ENCODE results near the gene TAF4B.
"Not testable (repeated sequence)": the region's sequence is repeated elsewhere in the genome, so short reads cannot be mapped to it uniquely, and the experiment has no call there.

Gene TAF4B

GRCh38 chr18:26425148-26425531, 198.9 kb downstream of the TAF4B start:
- no peak for DNase-seq

- no peak for DNase-seq
Observed at GRCh38 chr18:26429535-26430226, 203.4 kb downstream of the TAF4B start.

GRCh38 chr18:26432651-26433424, 206.6 kb downstream of the TAF4B start:
- DNase-seq = no peak

GRCh38 chr18:26434887-26435286, 208.6 kb downstream of the TAF4B start:
- DNase-seq = no peak

- no peak for DNase-seq
Observed at GRCh38 chr18:26435415-26436095, 209.3 kb downstream of the TAF4B start.

GRCh38 chr18:26436176-26437051, 210.2 kb downstream of the TAF4B start:
- DNase-seq = no peak

GRCh38 chr18:26437634-26438033, 211.4 kb downstream of the TAF4B start:
- not testable (repeated sequence) for DNase-seq

- DNase-seq = no peak
Observed at GRCh38 chr18:26438980-26439379, 212.7 kb downstream of the TAF4B start.

GRCh38 chr18:26439537-26439936, 213.3 kb downstream of the TAF4B start:
- DNase-seq = no peak

GRCh38 chr18:26440644-26441043, 214.4 kb downstream of the TAF4B start:
- DNase-seq = no peak
